Glutamatergic neuron (in vitro differentiated cells): ENCODE measurements around the gene RPS28. TPM values are rescaled to one million over a fixed set of nuclear protein-coding genes. Genes with fewer than 3 reads are reported as not detected.
"Not testable (repeated sequence)": the region's sequence is repeated elsewhere in the genome, so short reads cannot be mapped to it uniquely, and the experiment has no call there.

Experiments used
- DNase-seq: peaks from one replicate; pipeline ENCODE4 v3.0.0; 2022
- H3K27ac Mint-ChIP-seq: one replicate; pipeline ENCODE4 v1.8.0; 2020; ENCODE audit warnings: mild to moderate bottlenecking, mixed read lengths, inconsistent platforms; ENCODE audit not compliant: unreplicated experiment
- H3K27me3 Mint-ChIP-seq: one replicate; pipeline ENCODE4 v1.8.0; 2020; ENCODE audit warnings: mild to moderate bottlenecking, moderate library complexity, mixed read lengths, inconsistent platforms; ENCODE audit not compliant: unreplicated experiment
- H3K36me3 Mint-ChIP-seq: one replicate; pipeline ENCODE4 v1.8.0; 2020; ENCODE audit warnings: mild to moderate bottlenecking, mixed read lengths, inconsistent platforms; ENCODE audit not compliant: unreplicated experiment
- H3K4me1 Mint-ChIP-seq: one replicate; pipeline ENCODE4 v1.8.0; 2020; ENCODE audit warnings: mild to moderate bottlenecking, low read depth, mixed read lengths, inconsistent platforms; ENCODE audit not compliant: unreplicated experiment
- H3K4me3 Mint-ChIP-seq: one replicate; pipeline ENCODE4 v1.8.0; 2020; ENCODE audit warnings: mild to moderate bottlenecking, mixed read lengths, inconsistent platforms; ENCODE audit not compliant: unreplicated experiment
- H3K9me3 Mint-ChIP-seq: one replicate; pipeline ENCODE4 v1.8.0; 2020; ENCODE audit warnings: mild to moderate bottlenecking, moderate library complexity, mixed read lengths, inconsistent platforms; ENCODE audit not compliant: unreplicated experiment
- total RNA-seq: library from RNA; stranded (reverse); fragmentation: NEBNext Ultra II Directional; extraction: Animal tissue kit (Norgen Biotek cat#: 25700); gene quantifications from one replicate; pipeline ENCODE4 v1.2.1, GENCODE V29; 2021; ENCODE audit not compliant: unreplicated experiment
- TF ChIP-seq, protein P1 (sequence below): fragments of 200-600 bp; sonication (generic); IDR thresholded peaks from one replicate; pipeline ENCODE4 v1.5.0; 2021; ENCODE audit not compliant: partially characterized antibody, unreplicated experiment

RPS28 gene
- total RNA-seq, 1 donor from 2014 or later, result 1,030 TPM

DNA sequence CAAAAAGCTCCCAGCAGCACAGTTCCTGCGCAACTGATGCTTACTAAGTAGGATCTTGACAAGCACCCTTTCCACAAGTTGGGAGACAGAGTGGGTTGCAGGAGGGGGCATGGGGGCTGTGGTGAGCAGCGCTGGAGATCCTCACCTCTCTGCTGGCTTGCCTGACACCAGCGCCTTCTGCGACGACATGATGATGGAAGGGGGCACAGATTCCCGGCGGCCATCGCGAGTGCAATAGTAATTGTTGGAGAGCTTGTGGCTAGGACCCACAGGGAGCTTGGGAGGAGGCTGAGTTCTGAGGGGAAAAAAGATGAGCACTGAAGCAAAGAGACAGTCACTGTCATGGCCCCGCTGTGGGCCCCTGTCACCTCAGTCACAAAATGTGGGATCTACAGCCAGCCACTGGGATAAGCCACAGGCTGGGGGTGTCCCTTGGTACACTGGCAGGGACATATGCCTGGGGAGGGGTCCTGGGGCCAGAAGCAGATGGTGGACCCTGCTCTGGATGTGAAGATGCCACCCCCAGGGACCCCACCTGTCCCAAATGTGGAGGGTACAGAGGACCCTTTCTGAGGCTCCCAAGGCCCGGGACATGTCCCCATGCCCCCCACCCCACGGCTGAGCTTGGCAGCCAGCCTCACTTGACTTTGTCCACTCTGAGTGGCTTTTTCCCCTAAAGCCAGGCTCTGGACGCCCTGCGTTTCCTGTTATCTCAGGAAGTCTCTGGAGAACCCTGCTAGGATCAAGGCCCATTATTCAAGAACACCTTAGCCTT, 4.8 kb upstream of the RPS28 start:
- Mint-ChIP-seq H3K4me3 (no peak overlapping the region), H3K4me1 (peaks cover 5% of the 10 kb centered on the region), H3K27ac (peak overlapping the region; percentile 48), H3K9me3 (peaks cover 2% of the 10 kb centered on the region), H3K36me3 (no peaks in the 10 kb centered on the region), H3K27me3 (peaks cover 4% of the 10 kb centered on the region)
- no peak for DNase-seq
- TF ChIP-seq, protein P1, sequence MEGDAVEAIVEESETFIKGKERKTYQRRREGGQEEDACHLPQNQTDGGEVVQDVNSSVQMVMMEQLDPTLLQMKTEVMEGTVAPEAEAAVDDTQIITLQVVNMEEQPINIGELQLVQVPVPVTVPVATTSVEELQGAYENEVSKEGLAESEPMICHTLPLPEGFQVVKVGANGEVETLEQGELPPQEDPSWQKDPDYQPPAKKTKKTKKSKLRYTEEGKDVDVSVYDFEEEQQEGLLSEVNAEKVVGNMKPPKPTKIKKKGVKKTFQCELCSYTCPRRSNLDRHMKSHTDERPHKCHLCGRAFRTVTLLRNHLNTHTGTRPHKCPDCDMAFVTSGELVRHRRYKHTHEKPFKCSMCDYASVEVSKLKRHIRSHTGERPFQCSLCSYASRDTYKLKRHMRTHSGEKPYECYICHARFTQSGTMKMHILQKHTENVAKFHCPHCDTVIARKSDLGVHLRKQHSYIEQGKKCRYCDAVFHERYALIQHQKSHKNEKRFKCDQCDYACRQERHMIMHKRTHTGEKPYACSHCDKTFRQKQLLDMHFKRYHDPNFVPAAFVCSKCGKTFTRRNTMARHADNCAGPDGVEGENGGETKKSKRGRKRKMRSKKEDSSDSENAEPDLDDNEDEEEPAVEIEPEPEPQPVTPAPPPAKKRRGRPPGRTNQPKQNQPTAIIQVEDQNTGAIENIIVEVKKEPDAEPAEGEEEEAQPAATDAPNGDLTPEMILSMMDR, result no peak

DNA sequence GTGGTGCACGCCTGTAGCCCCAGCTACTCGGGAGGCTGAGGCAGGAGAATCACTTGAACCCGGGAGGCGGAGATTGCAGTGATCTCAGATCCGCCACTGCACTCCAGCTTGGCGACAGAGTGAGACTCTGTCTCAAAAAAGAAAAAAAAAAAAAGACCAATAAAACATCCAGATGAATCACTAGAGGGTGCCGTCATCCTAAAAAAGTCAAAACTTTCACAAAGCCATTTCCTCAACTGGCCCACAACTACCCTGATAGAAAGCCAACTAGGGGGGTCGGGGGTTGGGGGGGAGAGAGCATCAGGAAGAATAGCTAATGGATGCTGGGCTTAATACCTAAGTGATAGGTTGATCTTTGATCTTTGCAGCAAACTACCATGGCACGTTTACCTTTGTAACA, 2.5 kb upstream of the RPS28 start:
- not testable (repeated sequence) for H3K27me3 Mint-ChIP-seq, H3K27ac Mint-ChIP-seq, H3K9me3 Mint-ChIP-seq, H3K36me3 Mint-ChIP-seq, H3K4me1 Mint-ChIP-seq, H3K4me3 Mint-ChIP-seq, DNase-seq

DNA sequence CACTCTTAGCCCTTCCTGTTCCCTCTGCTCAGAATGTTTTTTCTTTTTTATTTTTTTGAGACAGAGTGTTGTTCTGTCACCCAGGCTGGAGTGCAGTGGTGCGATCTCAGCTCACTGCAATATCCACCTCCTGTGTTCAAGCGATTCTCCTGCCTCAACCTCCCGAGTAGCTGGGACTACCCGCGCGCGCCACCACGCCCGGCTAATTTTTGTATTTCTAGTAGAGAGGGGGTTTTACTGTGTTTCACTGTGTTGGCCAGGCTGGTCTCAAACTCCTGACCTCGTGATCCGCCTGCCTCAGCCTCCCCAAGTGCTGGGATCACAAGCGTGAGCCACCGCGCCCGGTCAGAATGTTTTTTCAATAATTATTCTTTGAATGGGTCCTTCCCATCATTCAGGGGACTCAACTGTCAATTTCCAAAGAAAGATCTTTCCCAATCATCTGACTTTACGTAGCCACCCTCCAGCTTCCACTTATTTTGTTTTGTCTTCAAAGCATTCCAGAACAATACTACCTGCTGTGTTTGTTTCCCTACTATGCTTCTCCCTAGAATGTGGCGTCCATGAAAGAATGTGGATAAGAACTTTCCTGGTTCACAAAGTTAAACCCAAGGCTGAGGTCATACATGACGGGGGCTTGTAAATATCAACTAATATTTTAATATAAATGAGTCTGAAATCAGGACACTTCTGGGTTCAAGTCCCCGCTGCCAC, 1.3 kb upstream of the RPS28 start:
- TF ChIP-seq, protein P1, result no peak
- Mint-ChIP-seq H3K27ac (peak overlapping the region; percentile 98), H3K36me3 (no peaks in the 10 kb centered on the region), H3K27me3 (peaks cover 4% of the 10 kb centered on the region), H3K4me1 (peaks cover 9% of the 10 kb centered on the region), H3K9me3 (peaks cover 9% of the 10 kb centered on the region), H3K4me3 (peak overlapping the region; percentile 98)
- no peak for DNase-seq

DNA sequence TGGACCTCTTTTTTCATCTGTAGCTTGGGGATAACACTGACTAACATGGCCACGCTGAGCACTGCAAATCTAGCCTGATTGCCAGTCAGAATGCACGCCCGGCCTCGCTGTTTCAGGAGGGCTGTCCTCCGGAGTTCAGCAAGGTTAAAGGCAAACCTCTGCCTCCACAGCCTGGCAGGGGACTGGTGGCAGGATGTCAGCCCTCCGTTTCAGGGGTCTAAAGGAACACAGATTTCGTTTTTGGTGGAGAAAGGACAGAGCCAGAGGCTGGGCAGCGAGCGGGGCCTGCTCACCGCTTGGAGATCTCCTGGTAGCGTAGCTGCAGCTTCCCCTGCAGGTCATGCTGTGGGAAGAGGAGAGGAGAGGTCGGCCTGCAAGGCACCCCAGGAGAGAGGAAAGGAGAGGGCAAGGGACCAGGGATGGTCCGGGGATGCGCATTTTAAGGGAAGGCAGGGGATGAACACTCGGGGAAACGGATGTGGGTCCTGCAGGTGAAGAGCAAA, 681 bp upstream of the RPS28 start:
- Mint-ChIP-seq H3K4me3 (peak overlapping the region; percentile 98), H3K27me3 (peaks cover 4% of the 10 kb centered on the region), H3K36me3 (no peaks in the 10 kb centered on the region), H3K9me3 (peaks cover 9% of the 10 kb centered on the region), H3K4me1 (peaks cover 9% of the 10 kb centered on the region), H3K27ac (peak overlapping the region; percentile 98)
- TF ChIP-seq, protein P1, result no peak
- no peak for DNase-seq

DNA sequence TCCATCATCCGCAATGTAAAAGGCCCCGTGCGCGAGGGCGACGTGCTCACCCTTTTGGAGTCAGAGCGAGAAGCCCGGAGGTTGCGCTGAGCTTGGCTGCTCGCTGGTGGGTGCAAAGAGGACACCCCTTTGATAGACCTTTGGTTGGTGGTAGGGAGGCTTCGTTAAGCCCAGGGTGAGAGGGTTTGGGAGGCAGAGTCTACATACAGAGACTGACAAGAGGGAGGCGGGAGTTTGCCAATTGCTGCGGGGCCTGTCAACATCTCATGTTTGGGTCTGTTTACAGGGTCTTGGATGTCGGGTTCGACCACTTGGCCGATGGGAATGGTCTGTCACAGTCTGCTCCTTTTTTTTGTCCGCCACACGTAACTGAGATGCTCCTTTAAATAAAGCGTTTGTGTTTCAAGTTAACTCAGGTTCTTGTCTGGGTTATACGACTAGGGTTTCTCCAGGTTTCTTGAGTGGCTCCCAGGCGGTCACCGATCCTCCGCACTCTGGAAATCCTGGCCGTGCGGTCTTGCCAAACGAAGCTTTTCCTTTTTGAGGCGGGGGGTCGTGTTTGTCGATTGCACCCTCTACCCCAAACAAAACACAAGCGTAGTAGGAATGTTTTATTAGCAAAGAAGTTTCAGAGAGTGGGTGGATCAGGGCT, 816 bp downstream of the RPS28 start:
- Mint-ChIP-seq H3K36me3 (no peaks in the 10 kb centered on the region), H3K4me3 (peak overlapping the region; percentile 98), H3K9me3 (peaks cover 12% of the 10 kb centered on the region), H3K27ac (peak overlapping the region; percentile 98), H3K27me3 (peaks cover 4% of the 10 kb centered on the region), H3K4me1 (peaks cover 6% of the 10 kb centered on the region)
- no peak for DNase-seq
- TF ChIP-seq, protein P1, result no peak
